GM21529 (cell line): ENCODE measurements around the gene FAM20A.

Experiments
- ATAC-seq: cut with Tn5 transposase; IDR thresholded peaks from one replicate; pipeline ENCODE4 v1.9.1; 2021; ENCODE audit not compliant: unreplicated experiment

Gene FAM20A

DNA sequence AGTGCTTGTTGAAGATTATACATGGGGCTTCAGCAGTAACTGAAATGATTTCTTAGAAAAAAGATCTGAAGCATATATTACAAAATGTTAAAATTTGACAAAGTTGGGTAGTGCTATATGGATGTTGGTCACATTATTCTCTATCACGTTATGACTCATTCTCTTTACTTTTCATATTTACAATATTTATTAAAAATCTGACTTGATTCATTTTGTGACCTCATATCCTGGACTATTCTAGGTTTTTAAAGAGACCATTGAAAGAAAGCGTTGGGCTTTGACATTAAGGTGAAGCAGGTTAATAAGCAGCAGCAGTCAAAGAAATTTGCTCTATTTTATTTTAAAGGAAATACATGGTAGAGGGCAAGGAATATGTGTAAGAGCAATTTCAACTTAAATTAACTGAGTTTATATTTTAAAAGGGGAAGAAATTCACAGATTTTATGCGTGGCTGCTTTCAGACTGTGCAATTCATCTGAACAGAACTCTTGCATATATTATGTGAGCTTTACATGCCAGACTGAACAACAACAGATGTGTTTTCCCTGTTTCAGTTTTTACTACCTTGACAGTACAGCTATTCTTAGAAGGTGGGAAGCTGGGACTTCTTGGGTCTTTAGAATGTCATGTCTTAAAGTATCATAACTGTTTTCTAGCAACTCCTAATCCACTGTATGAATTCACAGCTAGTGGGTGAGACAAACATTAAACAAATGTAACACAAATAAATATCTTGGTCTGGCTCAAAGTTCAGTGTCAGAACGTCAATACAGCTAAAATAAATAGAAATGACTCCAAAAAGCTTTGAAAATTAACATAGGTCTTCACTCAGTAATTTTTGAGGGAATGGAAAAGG, 10.4 kb upstream of the FAM20A start:
- ATAC-seq = no peak

GRCh38 chr17:68610554-68610953, 9.4 kb upstream of the FAM20A start:
- ATAC-seq = no peak

DNA sequence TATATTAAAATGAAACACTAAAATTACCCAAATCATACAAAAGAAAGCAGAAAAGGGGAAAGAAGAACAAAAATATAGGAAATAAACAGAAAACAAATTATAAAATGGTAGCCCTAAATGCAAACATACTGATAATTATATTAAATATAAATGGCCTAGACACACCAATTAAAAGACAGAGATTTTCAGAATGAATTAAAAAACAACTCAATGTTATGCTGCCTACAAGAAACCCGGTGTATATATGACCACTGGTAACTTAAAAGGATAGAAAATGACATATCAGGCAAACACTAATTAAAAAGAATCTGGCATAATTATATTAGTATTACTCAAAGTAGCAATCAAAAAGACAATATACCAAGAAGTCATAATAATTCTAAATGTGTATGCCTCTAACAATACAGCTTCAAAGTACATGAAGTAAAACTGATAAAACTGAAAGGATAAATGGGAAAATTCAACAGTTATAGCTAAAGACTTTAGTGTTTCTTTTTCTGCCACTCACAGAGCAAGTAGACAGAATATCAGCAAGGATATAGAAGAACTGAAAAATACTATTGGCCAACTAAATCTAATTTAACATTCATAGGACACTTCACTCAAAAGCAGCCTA, 7.5 kb upstream of the FAM20A start:
- ATAC-seq = no peak

- ATAC-seq = no peak
Observed at GRCh38 chr17:68606451-68607307, 5.5 kb upstream of the FAM20A start.

DNA sequence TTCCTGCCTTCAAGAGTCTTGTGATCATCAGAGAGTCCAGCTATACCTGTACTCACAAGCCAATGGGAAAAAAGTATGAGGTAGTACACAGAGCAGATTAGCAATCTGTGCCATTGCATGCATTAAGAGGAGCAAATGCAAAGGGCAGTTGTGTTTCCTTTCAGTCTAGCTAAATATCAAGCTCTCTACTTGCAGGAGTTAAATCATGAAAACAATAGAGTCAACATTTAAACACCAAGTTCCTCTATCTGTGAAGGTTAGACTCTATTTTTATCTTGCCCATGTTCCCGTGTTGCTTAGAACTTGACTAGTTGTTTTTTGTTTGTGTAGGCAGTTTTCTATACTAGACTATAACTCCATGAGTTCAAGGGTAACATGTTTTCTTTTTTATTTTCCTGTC, 4.7 kb upstream of the FAM20A start:
- no peak for ATAC-seq

GRCh38 chr17:68603656-68604055, 2.5 kb upstream of the FAM20A start:
- no peak for ATAC-seq

DNA sequence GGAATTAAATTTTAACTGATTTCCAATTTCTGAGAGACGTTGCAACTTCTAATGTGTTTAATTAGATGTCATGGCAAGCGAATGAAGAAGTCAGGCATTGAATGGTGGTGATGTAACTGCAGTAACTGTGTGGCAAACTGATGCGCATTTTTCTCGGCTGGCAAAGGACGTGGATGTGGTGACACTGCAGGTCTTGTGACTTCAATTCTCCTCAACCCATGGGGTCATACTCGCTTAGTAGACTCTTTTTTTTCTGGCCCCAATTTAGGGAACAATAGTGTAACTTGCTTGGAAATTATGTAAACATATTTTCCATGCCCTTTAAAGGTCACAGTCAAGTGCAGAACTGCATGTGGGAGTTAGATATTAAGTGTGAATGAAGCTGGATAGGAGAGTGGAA, 1.9 kb upstream of the FAM20A start:
- ATAC-seq = no peak

GRCh38 chr17:68602289-68602688, 1.1 kb upstream of the FAM20A start:
- ATAC-seq = no peak

- ATAC-seq = no peak
Observed at GRCh38 chr17:68601565-68602288, 560 bp upstream of the FAM20A start.

GRCh38 chr17:68600067-68600930, 868 bp downstream of the FAM20A start:
- no peak for ATAC-seq

GRCh38 chr17:68599552-68600066, 1.6 kb downstream of the FAM20A start:
- no peak for ATAC-seq

GRCh38 chr17:68599091-68599490, 2.1 kb downstream of the FAM20A start:
- no peak for ATAC-seq

DNA sequence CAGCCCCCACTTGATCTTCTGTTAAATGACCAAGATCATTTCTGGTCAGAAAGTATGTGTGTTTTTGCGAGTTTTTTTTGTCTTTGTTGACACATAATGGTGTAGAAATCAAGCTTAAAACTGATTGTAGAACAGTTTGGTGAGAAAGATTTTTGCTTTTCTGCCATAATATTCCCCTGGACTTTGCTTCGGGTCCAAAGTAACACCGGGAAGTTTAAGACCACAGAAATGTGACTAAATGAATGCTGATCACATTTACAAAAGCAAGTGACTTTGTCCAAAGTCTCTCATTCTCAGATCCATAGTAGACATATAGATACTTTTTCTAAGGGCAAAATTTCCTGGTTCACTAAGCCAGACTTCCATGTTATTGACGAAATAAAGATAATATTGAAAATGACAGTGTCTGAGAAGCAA, 2.6 kb downstream of the FAM20A start:
- no peak for ATAC-seq

DNA sequence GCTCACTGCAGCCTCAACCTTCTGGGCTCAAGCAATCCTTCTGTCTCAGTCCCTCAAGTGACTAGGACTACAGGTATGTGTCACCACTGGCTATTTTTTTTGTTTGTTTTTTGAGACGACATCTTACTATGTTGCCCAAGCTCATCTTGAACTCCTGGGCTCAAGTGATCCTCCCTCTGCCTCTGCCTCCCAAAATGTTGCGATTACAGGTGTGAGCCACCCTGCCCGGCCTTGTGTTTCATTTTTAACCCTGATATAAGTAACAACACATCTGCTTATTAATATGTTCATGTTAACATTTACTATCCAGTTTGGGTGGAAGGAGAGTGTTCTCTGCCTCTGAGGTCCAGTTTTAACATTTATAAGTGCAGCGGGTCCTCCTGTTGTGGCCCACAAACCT, 3.1 kb downstream of the FAM20A start:
- no peak for ATAC-seq

DNA sequence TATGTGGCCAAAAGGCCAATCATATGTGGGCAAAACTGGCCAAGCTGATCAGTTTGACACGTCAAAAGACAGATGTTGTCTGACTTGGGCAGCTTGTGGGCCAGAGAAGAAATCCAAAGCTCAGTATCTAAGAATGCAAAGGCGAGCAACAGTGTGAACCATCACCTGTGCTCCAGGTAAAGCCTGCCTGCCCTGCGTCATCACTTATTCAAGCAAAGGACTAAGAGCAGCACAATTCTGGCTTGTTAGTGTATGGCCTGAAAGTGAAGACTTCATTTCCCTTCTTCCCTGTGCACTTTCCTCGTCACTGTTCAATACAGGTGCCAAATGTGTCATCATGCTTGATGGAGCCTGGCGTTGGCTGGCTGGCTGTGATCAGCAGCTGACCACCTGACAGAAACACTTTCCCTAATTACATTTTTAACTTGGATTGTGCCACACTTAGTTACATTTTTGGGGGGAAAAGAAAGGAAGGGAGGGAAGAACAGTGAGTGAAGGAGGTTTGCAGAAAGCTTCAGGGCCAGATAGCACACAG, 4.7 kb downstream of the FAM20A start:
- no peak for ATAC-seq

DNA sequence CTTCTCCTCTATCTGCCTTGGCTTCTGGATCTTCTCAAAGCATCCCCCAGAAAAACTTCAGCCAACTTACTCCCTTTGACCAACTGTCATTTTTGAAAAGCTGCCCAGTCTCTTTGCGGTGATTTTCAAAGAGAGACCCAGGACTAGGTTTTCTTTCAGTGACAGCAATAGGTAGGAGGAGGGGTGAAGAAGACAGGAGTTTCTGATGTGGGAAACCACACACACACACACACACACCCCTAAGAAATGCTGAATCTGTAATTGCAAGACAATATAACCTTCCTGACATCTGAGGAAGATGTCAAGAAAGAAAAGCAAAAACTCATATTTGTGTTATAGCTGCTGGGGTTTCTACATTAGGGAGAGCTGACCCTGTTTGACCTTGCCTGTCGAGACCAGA, 5.2 kb downstream of the FAM20A start:
- ATAC-seq = no peak

GRCh38 chr17:68595496-68595895, 5.7 kb downstream of the FAM20A start:
- no peak for ATAC-seq

GRCh38 chr17:68594552-68594951, 6.6 kb downstream of the FAM20A start:
- ATAC-seq = no peak
